Progenitor cell of endocrine pancreas (in vitro differentiated cells): Measurements from ENCODE around the gene PDIA5. TPM values are rescaled to one million over a fixed set of nuclear protein-coding genes. Genes with fewer than 3 reads are reported as not detected.

ENCODE experiments used
- DNase-seq: peaks from one replicate; pipeline ENCODE4 v3.0.0; 2021; ENCODE audit warnings: low spot score; ENCODE audit not compliant: unreplicated experiment
- H3K27ac Mint-ChIP-seq: 2 replicates; pipeline ENCODE4 v1.8.0; 2021; ENCODE audit warnings: mild to moderate bottlenecking, moderate library complexity, mixed read lengths
- H3K27me3 Mint-ChIP-seq: 2 replicates; pipeline ENCODE4 v1.8.0; 2021; ENCODE audit warnings: mixed read lengths
- H3K36me3 Mint-ChIP-seq: 2 replicates; pipeline ENCODE4 v1.8.0; 2022; ENCODE audit warnings: mixed read lengths; ENCODE audit not compliant: insufficient read depth
- H3K4me1 Mint-ChIP-seq: 2 replicates; pipeline ENCODE4 v1.8.0; 2021; ENCODE audit warnings: low read depth, mixed read lengths
- H3K4me3 Mint-ChIP-seq: 2 replicates; pipeline ENCODE4 v1.8.0; 2021; ENCODE audit warnings: low read depth, mild to moderate bottlenecking, moderate library complexity, mixed read lengths
- H3K9me3 Mint-ChIP-seq: 2 replicates; pipeline ENCODE4 v1.8.0; 2021; ENCODE audit warnings: low read depth, mixed read lengths
- CTCF ChIP-seq: fragments of 200-600 bp; sonication (generic); IDR thresholded peaks from one replicate; pipeline ENCODE4 v1.5.0; 2021; ENCODE audit warnings: antibody characterized with exemption, mild to moderate bottlenecking; ENCODE audit not compliant: unreplicated experiment
- total RNA-seq: library from RNA; stranded (reverse); gene quantifications from 2 replicates; pipeline ENCODE4 v1.2.1, GENCODE V29; 2021

PDIA5 gene
- total RNA-seq, 1 donor from 2014 or later, result 22.2 TPM

- no peaks in the 10 kb centered on the region for H3K36me3 Mint-ChIP-seq
- TF ChIP-seq CTCF, result no peak
- peaks cover 31% of the 10 kb centered on the region for H3K27me3 Mint-ChIP-seq
- no peak overlapping the region for H3K27ac Mint-ChIP-seq
- no peak overlapping the region for H3K4me3 Mint-ChIP-seq
- H3K9me3 Mint-ChIP-seq, result no peaks in the 10 kb centered on the region
- H3K4me1 Mint-ChIP-seq, result peaks cover 12% of the 10 kb centered on the region
- no peak for DNase-seq
Observed at GRCh38 chr3:123058505-123058904, 8.3 kb upstream of the PDIA5 start.

GRCh38 chr3:123060054-123060453 is 6.8 kb upstream of the PDIA5 start:
- peaks cover 37% of the 10 kb centered on the region for H3K27me3 Mint-ChIP-seq
- DNase-seq, result no peak
- H3K4me3 Mint-ChIP-seq, result no peak overlapping the region
- H3K36me3 Mint-ChIP-seq, result no peaks in the 10 kb centered on the region
- no peak overlapping the region for H3K27ac Mint-ChIP-seq
- TF ChIP-seq CTCF, result no peak
- no peaks in the 10 kb centered on the region for H3K9me3 Mint-ChIP-seq
- H3K4me1 Mint-ChIP-seq, result peaks cover 12% of the 10 kb centered on the region

- no peak overlapping the region for H3K27ac Mint-ChIP-seq
- H3K4me3 Mint-ChIP-seq, result no peak overlapping the region
- no peaks in the 10 kb centered on the region for H3K9me3 Mint-ChIP-seq
- H3K4me1 Mint-ChIP-seq, result peaks cover 13% of the 10 kb centered on the region
- H3K27me3 Mint-ChIP-seq, result peaks cover 40% of the 10 kb centered on the region
- no peak for DNase-seq
- H3K36me3 Mint-ChIP-seq, result no peaks in the 10 kb centered on the region
- no peak for TF ChIP-seq CTCF
Observed at GRCh38 chr3:123061856-123062255, 5.0 kb upstream of the PDIA5 start.

- H3K4me1 Mint-ChIP-seq, result peaks cover 16% of the 10 kb centered on the region
- no peak overlapping the region for H3K4me3 Mint-ChIP-seq
- TF ChIP-seq CTCF, result no peak
- H3K27me3 Mint-ChIP-seq, result peaks cover 40% of the 10 kb centered on the region
- DNase-seq, result no peak
- H3K27ac Mint-ChIP-seq, result no peak overlapping the region
- H3K9me3 Mint-ChIP-seq, result no peaks in the 10 kb centered on the region
- H3K36me3 Mint-ChIP-seq, result no peaks in the 10 kb centered on the region
Observed at GRCh38 chr3:123063034-123063433, 3.8 kb upstream of the PDIA5 start.

DNA sequence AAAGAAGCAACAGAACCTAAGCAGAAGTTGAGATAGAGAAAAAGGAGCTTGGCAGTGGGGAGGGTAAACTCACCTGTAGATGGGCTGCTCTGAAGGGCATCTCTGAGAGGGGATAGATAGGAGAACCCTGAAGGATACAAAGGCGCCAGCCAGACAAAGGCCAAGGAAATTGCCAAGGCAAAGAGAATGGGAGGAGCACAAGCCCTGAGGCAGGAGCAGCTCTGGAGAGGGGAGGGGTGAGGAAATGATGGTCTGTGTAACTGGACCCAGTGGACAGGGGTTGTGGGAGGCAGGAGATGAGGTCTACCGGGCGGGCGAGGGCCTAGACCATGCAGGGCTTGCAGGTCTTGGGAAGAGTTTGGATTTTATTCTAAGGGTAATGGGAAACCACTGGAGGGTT is 2.3 kb upstream of the PDIA5 start:
- Mint-ChIP-seq H3K36me3 (no peaks in the 10 kb centered on the region), H3K9me3 (no peaks in the 10 kb centered on the region), H3K27me3 (peaks cover 40% of the 10 kb centered on the region), H3K4me1 (peaks cover 24% of the 10 kb centered on the region), H3K27ac (no peak overlapping the region), H3K4me3 (no peak overlapping the region)
- DNase-seq, result no peak
- no peak for TF ChIP-seq CTCF

GRCh38 chr3:123064914-123065313 is 1.9 kb upstream of the PDIA5 start:
- Mint-ChIP-seq H3K27ac (no peak overlapping the region), H3K4me3 (no peak overlapping the region), H3K36me3 (no peaks in the 10 kb centered on the region), H3K4me1 (peaks cover 26% of the 10 kb centered on the region), H3K9me3 (no peaks in the 10 kb centered on the region), H3K27me3 (peaks cover 40% of the 10 kb centered on the region)
- TF ChIP-seq CTCF, result no peak
- no peak for DNase-seq
